Sigmoid colon (tissue), 3 donors: ENCODE results near the gene IZUMO1R.

ENCODE experiments used
- CTCF ChIP-seq, 4 experiments: fragments of 450-650 bp in 3 of 4; fragments of 200-600 bp in 1 of 4; IDR thresholded peaks; one replicate each; pipeline ENCODE4 v1.5.1; 2016 to 2019; ENCODE audit warnings: antibody characterized with exemption in 4 of 4, mild to moderate bottlenecking in 3 of 4, moderate library complexity in 2 of 4
- POLR2A ChIP-seq, 2 donors: fragments of 450-650 bp; IDR thresholded peaks; one replicate each; pipeline ENCODE4 v1.6.1; 2016; ENCODE audit warnings: antibody characterized with exemption in 2 of 2, mild to moderate bottlenecking in 2 of 2, moderate library complexity in 2 of 2

GRCh38 chr11:94279996-94280395, 24.4 kb upstream of the IZUMO1R start:
- TF ChIP-seq POLR2A (IDR thresholded peaks at IDR 0.05) (no peak), CTCF (IDR thresholded peaks at IDR 0.05) (no peak)
